Measurements from ENCODE around the gene CNDP1.
"Not testable (repeated sequence)": the region's sequence is repeated elsewhere in the genome, so short reads cannot be mapped to it uniquely, and the experiment has no call there.

The CNDP1 gene

GRCh38 chr18:74522635-74523548 lies 11.4 kb upstream of the CNDP1 start:
- DNase-seq = no peak

- no peak for DNase-seq
Observed at GRCh38 chr18:74524097-74524496, 10.2 kb upstream of the CNDP1 start.

- not testable (repeated sequence) for DNase-seq
Observed at GRCh38 chr18:74524915-74525314, 9.4 kb upstream of the CNDP1 start.

- no peak for DNase-seq
Observed at GRCh38 chr18:74525741-74526140, 8.6 kb upstream of the CNDP1 start.

- DNase-seq = no peak
Observed at GRCh38 chr18:74526488-74526887, 7.8 kb upstream of the CNDP1 start.

- no peak for DNase-seq
Observed at GRCh38 chr18:74528478-74528877, 5.8 kb upstream of the CNDP1 start.

- DNase-seq = no peak
Observed at GRCh38 chr18:74528913-74529312, 5.4 kb upstream of the CNDP1 start.

GRCh38 chr18:74529378-74529777 lies 4.9 kb upstream of the CNDP1 start:
- no peak for DNase-seq

- no peak for DNase-seq
Observed at GRCh38 chr18:74529811-74530583, 4.3 kb upstream of the CNDP1 start.

- DNase-seq = no peak
Observed at GRCh38 chr18:74530584-74530862, 3.8 kb upstream of the CNDP1 start.

GRCh38 chr18:74531043-74531442 lies 3.3 kb upstream of the CNDP1 start:
- no peak for DNase-seq

- DNase-seq = no peak
Observed at GRCh38 chr18:74532511-74533025, 1.7 kb upstream of the CNDP1 start.

- no peak for DNase-seq
Observed at GRCh38 chr18:74533666-74534065, 634 bp upstream of the CNDP1 start.

GRCh38 chr18:74534981-74535649 lies 815 bp downstream of the CNDP1 start:
- no peak for DNase-seq

GRCh38 chr18:74539289-74539688 lies 5.0 kb downstream of the CNDP1 start:
- no peak for DNase-seq

- no peak for DNase-seq
Observed at GRCh38 chr18:74540652-74541421, 6.5 kb downstream of the CNDP1 start.

- DNase-seq = no peak
Observed at GRCh38 chr18:74541703-74542555, 7.6 kb downstream of the CNDP1 start.

GRCh38 chr18:74544898-74545297 lies 10.6 kb downstream of the CNDP1 start:
- DNase-seq = no peak

GRCh38 chr18:74546007-74546406 lies 11.7 kb downstream of the CNDP1 start:
- no peak for DNase-seq

- DNase-seq = no peak
Observed at GRCh38 chr18:74546751-74547530, 12.6 kb downstream of the CNDP1 start.

- no peak for DNase-seq
Observed at GRCh38 chr18:74547860-74548259, 13.6 kb downstream of the CNDP1 start.
